ENCODE measurements around the gene TAS2R10. TPM values are rescaled to one million over a fixed set of nuclear protein-coding genes. Genes with fewer than 3 reads are reported as not detected.

Gene TAS2R10
- total and polyA plus RNA-seq, 2 of the 8 experiments (the other 6 are each of a cell fraction or from before 2014, with no cell fraction given): 0.08 TPM; not detected in 1

DNA sequence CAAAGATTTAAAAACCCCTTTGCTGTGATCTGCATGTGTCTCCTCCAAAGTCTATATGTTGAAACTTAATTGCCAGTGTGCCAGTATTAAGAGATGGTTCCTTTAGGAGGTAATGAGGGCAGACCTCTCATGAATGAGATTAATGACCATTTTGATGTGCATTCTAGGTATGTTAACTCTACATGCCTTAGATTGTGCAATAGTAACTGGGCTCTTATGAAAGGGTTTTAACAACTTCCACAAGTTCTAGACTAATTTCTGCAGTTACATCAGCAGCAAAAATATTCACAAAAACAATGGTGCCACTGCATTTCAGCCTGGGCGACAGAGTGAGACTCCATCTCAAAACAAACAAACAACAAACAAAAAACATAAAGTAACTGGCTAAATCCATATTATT lies 3.8 kb upstream of the TAS2R10 start:
- ChIA-PET CTCF (ENCODE audit: partially characterized antibody) (no interaction called here), POLR2A (ENCODE audit: partially characterized antibody) (no interaction called here)
- H3K23me2 ChIP-seq (ENCODE audit: low read depth, low read length): no peaks in the 10 kb centered on the region
- no peak overlapping the region for H3K56ac ChIP-seq (replicated peaks; ENCODE audit: insufficient read length, low read depth, low read length)
- H2BK12ac ChIP-seq (ENCODE audit: low read depth, low read length): no peak overlapping the region
- H2BK15ac ChIP-seq (ENCODE audit: low read length): no peak overlapping the region
- no peaks in the 10 kb centered on the region for H3K79me1 ChIP-seq (ENCODE audit: low read depth, low read length)
- DNase-seq (ENCODE audit: low read depth in 1 of 2, low spot score in 2 of 2): no peak
- no peak overlapping the region for H2BK120ac ChIP-seq (replicated peaks; ENCODE audit: low read depth, low read length)
- no peak overlapping the region for H2BK5ac ChIP-seq (ENCODE audit: low read depth, low read length)
- no peaks in the 10 kb centered on the region for H4K20me1 ChIP-seq (replicated peaks in 1 of 2; ENCODE audit: control insufficient read depth in 1 of 2, insufficient read depth in 2 of 2, low read length in 2 of 2)
- no peaks in the 10 kb centered on the region for H3K27me3 ChIP-seq (replicated peaks in 1 of 4; ENCODE audit: control insufficient read depth in 3 of 4, extremely low read depth in 1 of 4, insufficient read depth in 3 of 4, low read length in 3 of 4)
- H3K79me2 ChIP-seq (ENCODE audit: control insufficient read depth in 1 of 2, insufficient read depth in 2 of 2, low read length in 2 of 2): no peaks in the 10 kb centered on the region
- no peak overlapping the region for H2AK5ac ChIP-seq (ENCODE audit: low read depth, low read length)
- H3K4me1 ChIP-seq (replicated peaks in 1 of 4; ENCODE audit: control insufficient read depth in 3 of 4, insufficient read depth in 4 of 4, low read length in 3 of 4): no peaks in the 10 kb centered on the region
- no peak overlapping the region for H3K4ac ChIP-seq (replicated peaks; ENCODE audit: insufficient read length, low read depth, low read length)
- H3K36me3 ChIP-seq (ENCODE audit: control insufficient read depth in 2 of 4, insufficient read depth in 4 of 4, low read length in 3 of 4): no peaks in the 10 kb centered on the region
- H3K27ac ChIP-seq (ENCODE audit: low read depth, low read length): no peak overlapping the region
- no peak overlapping the region for H3K23ac ChIP-seq (ENCODE audit: insufficient read length)
- H2BK20ac ChIP-seq (ENCODE audit: low read length): no peak overlapping the region
- no peaks in the 10 kb centered on the region for H3K9me3 ChIP-seq (ENCODE audit: insufficient read depth in 2 of 2, low read depth in 1 of 2, low read length in 1 of 2)
- H4K91ac ChIP-seq (replicated peaks; ENCODE audit: insufficient read length, low read length): no peak overlapping the region
- no peak for FAIRE-seq
- no peak overlapping the region for H4K8ac ChIP-seq (ENCODE audit: extremely low read depth, insufficient read depth, low read length)
- H3K9ac ChIP-seq (replicated peaks in 1 of 4; ENCODE audit: extremely low read depth in 1 of 4, low read depth in 3 of 4, low read length in 3 of 4): no peak overlapping the region
- TF ChIP-seq POLR2A (IDR thresholded peaks at IDR 0.05; ENCODE audit: control extremely low read depth in 1 of 2, low read depth in 2 of 2, low read length in 2 of 2) (no peak), TAF7 (optimal IDR thresholded peaks at IDR 0.05; ENCODE audit: borderline replicate concordance, low read depth, low read length) (no peak), CBX8 (IDR thresholded peaks at IDR 0.05; ENCODE audit: borderline replicate concordance, low read depth, low read length) (no peak), CBX5 (IDR thresholded peaks at IDR 0.05; ENCODE audit: low read depth, low read length) (no peak), NRF1 (IDR thresholded peaks at IDR 0.05; ENCODE audit: low read depth, low read length) (no peak), EZH2 (IDR thresholded peaks at IDR 0.05; ENCODE audit: low read depth, low read length, severe bottlenecking) (no peak), SP1 (IDR thresholded peaks at IDR 0.05; ENCODE audit: low read depth, low read length) (no peak), BACH1 (IDR thresholded peaks at IDR 0.05; ENCODE audit: low read length) (no peak), CTBP2 (IDR thresholded peaks at IDR 0.05; ENCODE audit: borderline replicate concordance, insufficient read depth, insufficient read length, low read length) (no peak), KDM5A (IDR thresholded peaks at IDR 0.05; ENCODE audit: low read length) (no peak), NANOG (IDR thresholded peaks at IDR 0.05; ENCODE audit: insufficient read depth, low read depth, low read length, poor library complexity, severe bottlenecking) (no peak)
- H3K14ac ChIP-seq (ENCODE audit: insufficient read length): no peak overlapping the region
- no peak overlapping the region for H3K4me2 ChIP-seq (ENCODE audit: insufficient read depth in 1 of 2, low read depth in 2 of 2, low read length in 2 of 2)
- no peak overlapping the region for H2AFZ ChIP-seq (ENCODE audit: low read length)
- H4K5ac ChIP-seq (ENCODE audit: insufficient read length, low read depth, low read length): no peak overlapping the region
- WGBS, 2 experiments (ENCODE audit: extremely low coverage in 1 of 2, insufficient coverage in 1 of 2, insufficient read length in 1 of 2, insufficient replicate concordance in 2 of 2, low coverage in 1 of 2, low lambda C conversion rate in 2 of 2, missing lambda C conversion rate in 1 of 2): 95% methylated on average over 1 of the region's 1 CpG; no CpG with 5 or more reads in 1 of the 2 experiments
- H3K4me3 ChIP-seq (ENCODE audit: extremely low read depth in 1 of 4, insufficient read depth in 2 of 4, low read depth in 3 of 4, low read length in 4 of 4): no peak overlapping the region
- no peak overlapping the region for H3K18ac ChIP-seq (ENCODE audit: extremely low read depth, low read length)

Measured in H1 (cell line).